ENCODE data around the gene INHA. TPM values are rescaled to one million over a fixed set of nuclear protein-coding genes. Genes with fewer than 3 reads are reported as not detected.

INHA gene
- total RNA-seq, 2 experiments from 2014 or later = not detected

- DNase-seq = no peak
- Mint-ChIP-seq H3K9me3 (no peaks in the 10 kb centered on the region), H3K36me3 (ENCODE audit: low read depth) (no peaks in the 10 kb centered on the region), H3K4me3 (no peak overlapping the region), H3K4me1 (no peaks in the 10 kb centered on the region), H3K27me3 (peaks cover 16% of the 10 kb centered on the region), H3K27ac (no peak overlapping the region)
- CTCF ChIA-PET = no interaction called here
- POLR2A ChIA-PET = no interaction called here
These were observed 6.7 kb upstream of the INHA start for GRCh38 chr2:219565130-219566080.

GRCh38 chr2:219566640-219567039, 5.5 kb upstream of the INHA start:
- Mint-ChIP-seq H3K27me3 (peaks cover 16% of the 10 kb centered on the region), H3K4me1 (no peaks in the 10 kb centered on the region), H3K27ac (no peak overlapping the region), H3K9me3 (no peaks in the 10 kb centered on the region), H3K4me3 (no peak overlapping the region), H3K36me3 (ENCODE audit: low read depth) (no peaks in the 10 kb centered on the region)
- CTCF ChIA-PET = no interaction called here
- DNase-seq = no peak
- POLR2A ChIA-PET = no interaction called here

GRCh38 chr2:219567131-219567530, 5.0 kb upstream of the INHA start:
- DNase-seq = no peak
- ChIA-PET POLR2A (no interaction called here), CTCF (no interaction called here)
- H3K4me1 Mint-ChIP-seq = no peaks in the 10 kb centered on the region
- H3K36me3 Mint-ChIP-seq (ENCODE audit: low read depth) = no peaks in the 10 kb centered on the region
- no peaks in the 10 kb centered on the region for H3K9me3 Mint-ChIP-seq
- peaks cover 20% of the 10 kb centered on the region for H3K27me3 Mint-ChIP-seq
- H3K4me3 Mint-ChIP-seq = no peak overlapping the region
- no peak overlapping the region for H3K27ac Mint-ChIP-seq

- H3K4me3 Mint-ChIP-seq = no peak overlapping the region
- no peak for DNase-seq
- ChIA-PET CTCF (no interaction called here), POLR2A (no interaction called here)
- no peaks in the 10 kb centered on the region for H3K9me3 Mint-ChIP-seq
- H3K27me3 Mint-ChIP-seq = peaks cover 25% of the 10 kb centered on the region
- H3K4me1 Mint-ChIP-seq = no peaks in the 10 kb centered on the region
- H3K27ac Mint-ChIP-seq = no peak overlapping the region
- no peaks in the 10 kb centered on the region for H3K36me3 Mint-ChIP-seq (ENCODE audit: low read depth)
These were observed 4.2 kb upstream of the INHA start for GRCh38 chr2:219567791-219568361.

- CTCF ChIA-PET = interaction anchor here (0.6 to 1.5 kb wide), 2 partner anchors 8 to 81 kb away, joined by 3 read pairs; no protein-coding TSS in a partner anchor
- Mint-ChIP-seq H3K27ac (no peak overlapping the region), H3K27me3 (peaks cover 33% of the 10 kb centered on the region), H3K4me1 (no peaks in the 10 kb centered on the region), H3K4me3 (no peak overlapping the region), H3K36me3 (ENCODE audit: low read depth) (no peaks in the 10 kb centered on the region), H3K9me3 (no peaks in the 10 kb centered on the region)
- DNase-seq = no peak
- POLR2A ChIA-PET = no interaction called here
These were observed 3.1 kb upstream of the INHA start for GRCh38 chr2:219569041-219569440.

- H3K9me3 Mint-ChIP-seq = no peaks in the 10 kb centered on the region
- peaks cover 33% of the 10 kb centered on the region for H3K27me3 Mint-ChIP-seq
- no peaks in the 10 kb centered on the region for H3K4me1 Mint-ChIP-seq
- H3K27ac Mint-ChIP-seq = no peak overlapping the region
- CTCF ChIA-PET = interaction anchor here (1.5 kb wide), 1 partner anchor 9 kb away, joined by 3 read pairs; no protein-coding TSS in a partner anchor
- DNase-seq = no peak
- POLR2A ChIA-PET = no interaction called here
- no peak overlapping the region for H3K4me3 Mint-ChIP-seq
- H3K36me3 Mint-ChIP-seq (ENCODE audit: low read depth) = no peaks in the 10 kb centered on the region
These were observed 2.5 kb upstream of the INHA start for GRCh38 chr2:219569635-219570034.

GRCh38 chr2:219570194-219570923, 1.8 kb upstream of the INHA start:
- Mint-ChIP-seq H3K27ac (no peak overlapping the region), H3K9me3 (no peaks in the 10 kb centered on the region), H3K4me3 (no peak overlapping the region), H3K4me1 (no peaks in the 10 kb centered on the region), H3K36me3 (ENCODE audit: low read depth) (no peaks in the 10 kb centered on the region), H3K27me3 (peaks cover 35% of the 10 kb centered on the region)
- no peak for DNase-seq
- POLR2A ChIA-PET = interaction anchor here (1.2 kb wide), 1 partner anchor 27 kb away, joined by 3 read pairs; the partner anchor contains the start of gene STK11IP
- CTCF ChIA-PET = interaction anchor here (1.2 kb wide), 1 partner anchor 10 kb away, joined by 6 read pairs; no protein-coding TSS in a partner anchor

- Mint-ChIP-seq H3K4me3 (no peak overlapping the region), H3K4me1 (no peaks in the 10 kb centered on the region), H3K27me3 (peaks cover 39% of the 10 kb centered on the region), H3K36me3 (ENCODE audit: low read depth) (no peaks in the 10 kb centered on the region), H3K27ac (no peak overlapping the region), H3K9me3 (no peaks in the 10 kb centered on the region)
- ChIA-PET CTCF (interaction anchor here (1.2 kb wide), 1 partner anchor 11 kb away, joined by 6 read pairs; no protein-coding TSS in a partner anchor), POLR2A (interaction anchor here (1.2 kb wide), 1 partner anchor 27 kb away, joined by 3 read pairs; the partner anchor contains the start of gene STK11IP)
- no peak for DNase-seq
These were observed 1.2 kb upstream of the INHA start for GRCh38 chr2:219570924-219571310.

- no peak within 1 kb of the TSS for H3K4me3 Mint-ChIP-seq
These were observed 536 bp upstream of the INHA start, which contains the start of gene OBSL1 for GRCh38 chr2:219571311-219572236. TSS of gene OBSL1 (minus strand) at chr2:219571539. CDS start at chr2:219571232, 307 bp downstream.

GRCh38 chr2:219573166-219573565, 1.1 kb downstream of the INHA start:
- no peaks in the 10 kb centered on the region for H3K9me3 Mint-ChIP-seq
- DNase-seq = no peak
- no peak overlapping the region for H3K27ac Mint-ChIP-seq
- ChIA-PET POLR2A (no interaction called here), CTCF (no interaction called here)
- no peak overlapping the region for H3K4me3 Mint-ChIP-seq
- H3K36me3 Mint-ChIP-seq (ENCODE audit: low read depth) = no peaks in the 10 kb centered on the region
- no peaks in the 10 kb centered on the region for H3K4me1 Mint-ChIP-seq
- peaks cover 40% of the 10 kb centered on the region for H3K27me3 Mint-ChIP-seq

More at GRCh38 chr2:219571311-219572236, 536 bp upstream of the INHA start, which contains the start of gene OBSL1:
- H3K36me3 Mint-ChIP-seq (ENCODE audit: low read depth) = no peaks in the 10 kb centered on the region
- POLR2A ChIA-PET = interaction anchor here (1.2 kb wide), 1 partner anchor 26 kb away, joined by 3 read pairs; the partner anchor contains the start of gene STK11IP
- no peaks in the 10 kb centered on the region for H3K4me1 Mint-ChIP-seq
- H3K27ac Mint-ChIP-seq = no peak within 1 kb of the TSS
- peaks cover 39% of the 10 kb centered on the region for H3K27me3 Mint-ChIP-seq
- H3K9me3 Mint-ChIP-seq = no peaks in the 10 kb centered on the region
- CTCF ChIA-PET = interaction anchor here (1.1 to 1.2 kb wide), 2 partner anchors 12 to 167 kb away, joined by 3 to 6 read pairs; no protein-coding TSS in a partner anchor
- DNase-seq = no peak

GRCh38 chr2:219574484-219575311, 2.6 kb downstream of the INHA start:
- Mint-ChIP-seq H3K4me1 (no peaks in the 10 kb centered on the region), H3K4me3 (no peak overlapping the region), H3K9me3 (no peaks in the 10 kb centered on the region), H3K27ac (no peak overlapping the region), H3K36me3 (ENCODE audit: low read depth) (no peaks in the 10 kb centered on the region), H3K27me3 (peaks cover 37% of the 10 kb centered on the region)
- ChIA-PET POLR2A (no interaction called here), CTCF (no interaction called here)
- no peak for DNase-seq
